Ishikawa (cell line): Measurements from ENCODE around the gene AEN.

Experiments used
- CEBPB ChIP-seq: IDR thresholded peaks from 2 replicates; pipeline ENCODE4 v1.6.1; 2012
- CREB1 ChIP-seq: IDR thresholded peaks from 2 replicates; pipeline ENCODE4 v1.6.1; 2012; ENCODE audit warnings: low read depth
- EP300 ChIP-seq: IDR thresholded peaks from 2 replicates; pipeline ENCODE4 v1.6.1; 2012; ENCODE audit warnings: borderline replicate concordance
- NFIC ChIP-seq: IDR thresholded peaks from 2 replicates; pipeline ENCODE4 v1.6.1; 2012
- RAD21 ChIP-seq: IDR thresholded peaks from 2 replicates; pipeline ENCODE4 v1.6.1; 2012; ENCODE audit warnings: low read depth
- TAF1 ChIP-seq: IDR thresholded peaks from 2 replicates; pipeline ENCODE4 v1.6.1; 2012; ENCODE audit warnings: low read depth, mild to moderate bottlenecking
- TCF12 ChIP-seq: IDR thresholded peaks from 2 replicates; pipeline ENCODE4 v1.6.1; 2012; ENCODE audit warnings: low read depth
- TEAD4 ChIP-seq: IDR thresholded peaks from 2 replicates; pipeline ENCODE4 v1.6.1; 2012
- YY1 ChIP-seq: IDR thresholded peaks from 2 replicates; pipeline ENCODE4 v1.6.1; 2012; ENCODE audit warnings: low read depth
- ZBTB7A ChIP-seq: IDR thresholded peaks from 2 replicates; pipeline ENCODE4 v1.6.1; 2012; ENCODE audit warnings: low read depth
- TF ChIP-seq, protein P1 (sequence below): IDR thresholded peaks from 2 replicates; pipeline ENCODE4 v1.6.1; 2012; ENCODE audit warnings: low read depth, mild to moderate bottlenecking
- TF ChIP-seq, protein P2 (sequence below): IDR thresholded peaks from 2 replicates; pipeline ENCODE4 v1.6.1; 2012

DNA sequence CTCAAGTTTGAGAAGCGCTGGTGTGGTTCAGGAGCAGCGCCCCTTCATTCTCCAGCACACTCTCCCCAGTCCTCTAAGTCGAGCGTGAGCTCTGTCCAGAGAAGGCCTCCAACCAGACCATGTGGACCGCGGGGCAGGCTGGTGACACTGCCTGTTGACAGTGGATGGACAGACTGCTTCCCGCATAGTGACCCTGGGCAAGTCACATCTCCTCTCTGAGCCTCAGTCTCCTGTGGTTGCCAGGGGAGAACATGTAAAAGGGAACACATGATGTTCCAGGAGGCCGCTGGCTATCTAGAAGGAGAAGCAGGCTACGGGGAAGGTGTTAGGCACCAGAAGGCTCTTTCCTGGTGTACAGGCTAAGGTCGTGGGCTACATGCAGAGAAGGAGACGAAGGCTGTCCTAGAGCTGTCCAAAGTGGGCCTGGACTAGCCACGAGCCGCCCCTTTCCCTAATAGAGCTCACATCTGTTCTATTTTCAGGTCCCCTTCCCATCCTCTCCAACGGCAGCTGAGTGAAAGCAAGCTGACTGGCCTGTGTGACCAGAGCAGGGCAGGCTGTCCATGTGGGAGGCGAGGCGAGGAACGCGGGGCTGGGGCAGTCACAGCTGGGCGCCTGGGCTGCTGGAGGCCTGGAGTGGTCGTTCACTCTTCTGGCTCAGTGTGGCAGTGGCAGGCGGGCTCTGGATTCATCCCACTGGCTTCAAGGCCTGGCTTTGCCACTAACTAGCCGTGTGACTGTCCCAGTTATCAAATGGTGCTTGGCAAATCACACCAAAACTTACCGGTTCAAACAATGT is 28.8 kb downstream of the AEN start:
- TF ChIP-seq EP300 (no peak), YY1 (no peak), NFIC (no peak), TEAD4 (no peak), ZBTB7A (no peak), RAD21 (no peak), CREB1 (no peak), TAF1 (no peak), TCF12 (no peak), CEBPB (no peak)
- TF ChIP-seq, protein P1, sequence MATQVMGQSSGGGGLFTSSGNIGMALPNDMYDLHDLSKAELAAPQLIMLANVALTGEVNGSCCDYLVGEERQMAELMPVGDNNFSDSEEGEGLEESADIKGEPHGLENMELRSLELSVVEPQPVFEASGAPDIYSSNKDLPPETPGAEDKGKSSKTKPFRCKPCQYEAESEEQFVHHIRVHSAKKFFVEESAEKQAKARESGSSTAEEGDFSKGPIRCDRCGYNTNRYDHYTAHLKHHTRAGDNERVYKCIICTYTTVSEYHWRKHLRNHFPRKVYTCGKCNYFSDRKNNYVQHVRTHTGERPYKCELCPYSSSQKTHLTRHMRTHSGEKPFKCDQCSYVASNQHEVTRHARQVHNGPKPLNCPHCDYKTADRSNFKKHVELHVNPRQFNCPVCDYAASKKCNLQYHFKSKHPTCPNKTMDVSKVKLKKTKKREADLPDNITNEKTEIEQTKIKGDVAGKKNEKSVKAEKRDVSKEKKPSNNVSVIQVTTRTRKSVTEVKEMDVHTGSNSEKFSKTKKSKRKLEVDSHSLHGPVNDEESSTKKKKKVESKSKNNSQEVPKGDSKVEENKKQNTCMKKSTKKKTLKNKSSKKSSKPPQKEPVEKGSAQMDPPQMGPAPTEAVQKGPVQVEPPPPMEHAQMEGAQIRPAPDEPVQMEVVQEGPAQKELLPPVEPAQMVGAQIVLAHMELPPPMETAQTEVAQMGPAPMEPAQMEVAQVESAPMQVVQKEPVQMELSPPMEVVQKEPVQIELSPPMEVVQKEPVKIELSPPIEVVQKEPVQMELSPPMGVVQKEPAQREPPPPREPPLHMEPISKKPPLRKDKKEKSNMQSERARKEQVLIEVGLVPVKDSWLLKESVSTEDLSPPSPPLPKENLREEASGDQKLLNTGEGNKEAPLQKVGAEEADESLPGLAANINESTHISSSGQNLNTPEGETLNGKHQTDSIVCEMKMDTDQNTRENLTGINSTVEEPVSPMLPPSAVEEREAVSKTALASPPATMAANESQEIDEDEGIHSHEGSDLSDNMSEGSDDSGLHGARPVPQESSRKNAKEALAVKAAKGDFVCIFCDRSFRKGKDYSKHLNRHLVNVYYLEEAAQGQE: no peak
- TF ChIP-seq, protein P2, sequence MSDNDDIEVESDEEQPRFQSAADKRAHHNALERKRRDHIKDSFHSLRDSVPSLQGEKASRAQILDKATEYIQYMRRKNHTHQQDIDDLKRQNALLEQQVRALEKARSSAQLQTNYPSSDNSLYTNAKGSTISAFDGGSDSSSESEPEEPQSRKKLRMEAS: no peak
